ENCODE results near the gene NTSR1. TPM values are rescaled to one million over a fixed set of nuclear protein-coding genes. Genes with fewer than 3 reads are reported as not detected.

Gene NTSR1
- total and polyA plus RNA-seq, 2 of the 8 experiments (the other 6 are each of a cell fraction or from before 2014, with no cell fraction given), result 0.53 to 0.89 TPM

GRCh38 chr20:62730481-62730880 is 21.8 kb downstream of the NTSR1 start (continued):
- no peak for TF ChIP-seq CHD7 (IDR thresholded peaks at IDR 0.05; ENCODE audit: insufficient replicate concordance, low read length)
- no peak for TF ChIP-seq CBX5 (IDR thresholded peaks at IDR 0.05; ENCODE audit: low read depth, low read length)
- TF ChIP-seq RXRA (IDR thresholded peaks at IDR 0.05; ENCODE audit: insufficient read depth, low read depth, low read length), result no peak
- TF ChIP-seq RBBP5 (IDR thresholded peaks at IDR 0.05; ENCODE audit: borderline replicate concordance, low read depth, low read length), result no peak
- no peak for TF ChIP-seq TAF1 (IDR thresholded peaks at IDR 0.05; ENCODE audit: low read depth, low read length)
- TF ChIP-seq YY1 (IDR thresholded peaks at IDR 0.05; ENCODE audit: low read depth, low read length), result no peak
